WERI-Rb-1 (cell line): ENCODE results near the gene PLIN3.

Experiments used
- DNase-seq: peaks from one replicate; pipeline ENCODE4 v3.0.0-alpha.2; 2020
- H3K27ac ChIP-seq: fragments of 250-450 bp; sonication (Bioruptor Pico); 2 replicates; pipeline ENCODE4 v1.5.1; 2020; ENCODE audit warnings: mild to moderate bottlenecking, moderate library complexity
- H3K27me3 ChIP-seq: fragments of 250-450 bp; sonication (Bioruptor Pico); 2 replicates; pipeline ENCODE4 v1.5.1; 2021; ENCODE audit warnings: mild to moderate bottlenecking, low read depth, moderate library complexity; ENCODE audit not compliant: insufficient read depth, severe bottlenecking
- H3K36me3 ChIP-seq: fragments of 250-450 bp; sonication (Bioruptor Pico); 2 replicates; pipeline ENCODE4 v1.5.1; 2020; ENCODE audit warnings: mild to moderate bottlenecking, moderate library complexity
- H3K4me3 ChIP-seq: 2 replicates; pipeline ENCODE4 v1.5.1; 2011; ENCODE audit warnings: low read depth, mild to moderate bottlenecking, control low read depth, low read length
- H3K9me3 ChIP-seq: fragments of 250-450 bp; sonication (Bioruptor Pico); 2 replicates; pipeline ENCODE4 v1.5.1; 2021; ENCODE audit warnings: mild to moderate bottlenecking, moderate library complexity; ENCODE audit not compliant: severe bottlenecking
- CTCF ChIP-seq: IDR thresholded peaks from 2 replicates; pipeline ENCODE4 v1.5.1; 2011; ENCODE audit warnings: low read depth, mild to moderate bottlenecking, control low read depth, inconsistent platforms, low read length

PLIN3 gene

GRCh38 chr19:4879041-4879440, 11.6 kb upstream of the PLIN3 start:
- Histone ChIP-seq H3K4me3 (no peak overlapping the region), H3K9me3 (no peaks in the 10 kb centered on the region), H3K27ac (no peak overlapping the region), H3K36me3 (no peaks in the 10 kb centered on the region), H3K27me3 (no peaks in the 10 kb centered on the region)
- TF ChIP-seq CTCF: no peak
- DNase-seq: no peak

DNA sequence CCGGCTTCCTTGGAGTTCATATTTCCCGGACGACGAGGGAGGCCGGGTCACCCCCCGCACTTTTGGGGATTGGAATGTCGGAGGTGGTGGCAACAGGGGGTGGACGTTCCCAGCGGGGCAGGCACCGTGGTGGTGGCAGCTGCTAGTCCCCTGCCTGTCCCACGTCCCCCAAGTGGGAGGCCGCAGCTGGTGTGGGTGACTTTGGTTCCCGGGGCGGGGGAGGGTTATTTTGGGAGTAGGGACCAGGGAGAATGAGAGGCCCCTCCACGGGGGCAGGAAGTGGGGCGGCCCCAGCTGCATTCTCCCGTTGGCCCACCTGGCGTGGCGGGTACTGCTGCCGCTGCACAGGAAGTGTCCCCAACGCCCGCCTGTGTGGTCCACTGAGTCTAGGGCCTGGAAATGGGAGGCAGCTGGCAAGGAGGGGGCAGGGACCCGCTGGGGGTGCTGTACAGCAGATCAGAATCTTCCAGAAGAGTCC, 11.1 kb upstream of the PLIN3 start:
- H3K9me3 ChIP-seq: no peaks in the 10 kb centered on the region
- H3K4me3 ChIP-seq: no peak overlapping the region
- no peak overlapping the region for H3K27ac ChIP-seq
- no peak for DNase-seq
- TF ChIP-seq CTCF: no peak
- no peaks in the 10 kb centered on the region for H3K36me3 ChIP-seq
- H3K27me3 ChIP-seq: no peaks in the 10 kb centered on the region

- DNase-seq: no peak
- Histone ChIP-seq H3K9me3 (no peaks in the 10 kb centered on the region), H3K27me3 (no peaks in the 10 kb centered on the region), H3K36me3 (no peaks in the 10 kb centered on the region), H3K27ac (no peak overlapping the region), H3K4me3 (no peak overlapping the region)
- TF ChIP-seq CTCF: no peak
Measured at GRCh38 chr19:4877753-4878490, 10.5 kb upstream of the PLIN3 start.

DNA sequence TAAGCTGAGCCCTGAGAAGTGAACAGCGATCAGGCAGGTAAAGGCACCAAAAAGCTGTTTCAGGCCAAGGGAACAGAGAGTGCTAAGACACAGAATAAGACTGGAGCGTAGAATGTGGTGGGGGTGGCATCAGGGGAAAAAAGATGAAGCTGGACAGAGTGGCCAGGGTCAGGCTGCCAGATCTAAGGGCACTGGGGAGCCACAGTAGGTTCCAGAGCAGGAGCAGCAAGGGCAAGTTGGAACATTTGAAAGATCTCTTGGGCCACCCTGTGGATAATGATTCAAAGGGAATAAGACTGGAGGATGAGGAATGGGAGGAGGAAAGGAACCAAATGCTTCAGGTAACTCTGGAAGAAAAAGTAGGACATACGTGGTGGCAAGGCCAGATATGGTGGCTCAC, 6.5 kb upstream of the PLIN3 start:
- no peaks in the 10 kb centered on the region for H3K27me3 ChIP-seq
- no peak overlapping the region for H3K27ac ChIP-seq
- H3K36me3 ChIP-seq: no peaks in the 10 kb centered on the region
- H3K9me3 ChIP-seq: no peaks in the 10 kb centered on the region
- no peak for DNase-seq
- TF ChIP-seq CTCF: no peak
- no peak overlapping the region for H3K4me3 ChIP-seq

- H3K27me3 ChIP-seq: no peaks in the 10 kb centered on the region
- no peak for TF ChIP-seq CTCF
- no peaks in the 10 kb centered on the region for H3K9me3 ChIP-seq
- DNase-seq: no peak
- H3K4me3 ChIP-seq: no peak overlapping the region
- H3K36me3 ChIP-seq: no peaks in the 10 kb centered on the region
- no peak overlapping the region for H3K27ac ChIP-seq
Measured at GRCh38 chr19:4871711-4872110, 4.2 kb upstream of the PLIN3 start.

- no peaks in the 10 kb centered on the region for H3K36me3 ChIP-seq
- H3K27me3 ChIP-seq: no peaks in the 10 kb centered on the region
- H3K27ac ChIP-seq: no peak overlapping the region
- no peak for TF ChIP-seq CTCF
- no peaks in the 10 kb centered on the region for H3K9me3 ChIP-seq
- peak; percentile 44 for DNase-seq
- H3K4me3 ChIP-seq: no peak overlapping the region
Measured at GRCh38 chr19:4870025-4870700, 2.7 kb upstream of the PLIN3 start.
